GM12864 (cell line): ENCODE measurements around the gene NPC1L1.

ENCODE experiments used
- DNase-seq: peaks from one replicate; pipeline ENCODE4 v3.0.0-alpha.2; 2011; ENCODE audit warnings: low read depth
- H3K4me3 ChIP-seq: 2 replicates; pipeline ENCODE4 v1.5.1; 2011; ENCODE audit warnings: mild to moderate bottlenecking, low read depth, low read length, control low read depth
- TF ChIP-seq, protein P1 (sequence below): IDR thresholded peaks from 2 replicates; pipeline ENCODE4 v1.5.1; 2011; ENCODE audit warnings: low read depth, mild to moderate bottlenecking, moderate library complexity, low read length, control low read depth, inconsistent platforms; ENCODE audit errors: missing control alignments

The NPC1L1 gene

DNA sequence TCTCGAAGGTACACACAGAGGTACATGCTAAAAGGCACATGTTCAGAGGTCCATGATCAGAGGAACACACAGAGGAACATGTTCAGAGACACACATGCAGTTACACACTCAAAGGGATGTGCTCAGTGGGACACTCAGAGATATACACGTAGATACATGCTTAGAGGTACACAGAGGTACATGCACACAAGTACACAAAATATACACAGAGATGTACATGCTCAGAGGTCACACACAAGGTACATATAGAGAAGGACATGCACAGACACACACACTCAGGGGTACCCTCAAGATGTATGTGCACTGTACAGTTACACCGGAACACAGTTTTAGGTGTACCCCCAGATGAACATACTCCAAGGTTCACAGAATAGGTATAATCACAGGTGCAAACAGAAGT, 18.8 kb downstream of the NPC1L1 start:
- TF ChIP-seq, protein P1, sequence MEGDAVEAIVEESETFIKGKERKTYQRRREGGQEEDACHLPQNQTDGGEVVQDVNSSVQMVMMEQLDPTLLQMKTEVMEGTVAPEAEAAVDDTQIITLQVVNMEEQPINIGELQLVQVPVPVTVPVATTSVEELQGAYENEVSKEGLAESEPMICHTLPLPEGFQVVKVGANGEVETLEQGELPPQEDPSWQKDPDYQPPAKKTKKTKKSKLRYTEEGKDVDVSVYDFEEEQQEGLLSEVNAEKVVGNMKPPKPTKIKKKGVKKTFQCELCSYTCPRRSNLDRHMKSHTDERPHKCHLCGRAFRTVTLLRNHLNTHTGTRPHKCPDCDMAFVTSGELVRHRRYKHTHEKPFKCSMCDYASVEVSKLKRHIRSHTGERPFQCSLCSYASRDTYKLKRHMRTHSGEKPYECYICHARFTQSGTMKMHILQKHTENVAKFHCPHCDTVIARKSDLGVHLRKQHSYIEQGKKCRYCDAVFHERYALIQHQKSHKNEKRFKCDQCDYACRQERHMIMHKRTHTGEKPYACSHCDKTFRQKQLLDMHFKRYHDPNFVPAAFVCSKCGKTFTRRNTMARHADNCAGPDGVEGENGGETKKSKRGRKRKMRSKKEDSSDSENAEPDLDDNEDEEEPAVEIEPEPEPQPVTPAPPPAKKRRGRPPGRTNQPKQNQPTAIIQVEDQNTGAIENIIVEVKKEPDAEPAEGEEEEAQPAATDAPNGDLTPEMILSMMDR, result no peak
- no peak for DNase-seq
- H3K4me3 ChIP-seq, result no peak overlapping the region

DNA sequence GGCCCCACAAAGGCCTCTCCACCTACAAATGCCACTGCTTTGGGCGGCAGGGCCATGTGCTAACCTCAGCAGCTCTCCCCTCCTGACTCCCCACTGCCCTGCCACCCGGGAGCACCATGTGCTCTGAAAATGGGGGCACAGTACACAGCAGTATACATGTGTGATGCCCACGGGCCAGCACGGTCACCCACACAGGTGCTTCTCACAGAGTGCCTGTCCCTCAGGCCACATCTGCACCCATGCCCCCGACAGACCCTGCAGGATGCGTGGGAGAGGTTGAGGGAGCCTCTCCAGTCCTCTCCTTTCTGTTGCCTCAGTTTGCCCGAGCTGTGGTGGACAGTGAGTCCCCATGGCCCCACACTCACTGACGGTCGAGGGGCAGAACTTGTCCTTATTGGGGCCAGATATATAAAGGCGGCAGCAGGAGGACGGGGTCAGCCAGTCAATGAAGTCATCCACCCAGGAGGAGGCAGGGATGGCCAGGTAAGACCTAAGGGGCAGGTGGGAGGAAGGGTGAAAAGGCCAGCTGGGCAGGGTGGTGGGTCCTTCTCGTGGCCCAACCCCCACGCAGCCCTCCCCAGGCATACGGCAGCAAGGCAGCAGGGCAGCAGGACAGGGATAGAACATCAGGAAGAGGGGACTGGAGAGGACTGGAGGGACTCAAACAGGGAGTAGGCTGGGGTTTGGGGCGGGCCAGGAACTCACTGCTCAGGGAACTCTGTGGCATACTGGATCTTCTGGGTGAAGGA, 19.6 kb downstream of the NPC1L1 start:
- no peak overlapping the region for H3K4me3 ChIP-seq
- no peak for DNase-seq
- TF ChIP-seq, protein P1, result no peak

DNA sequence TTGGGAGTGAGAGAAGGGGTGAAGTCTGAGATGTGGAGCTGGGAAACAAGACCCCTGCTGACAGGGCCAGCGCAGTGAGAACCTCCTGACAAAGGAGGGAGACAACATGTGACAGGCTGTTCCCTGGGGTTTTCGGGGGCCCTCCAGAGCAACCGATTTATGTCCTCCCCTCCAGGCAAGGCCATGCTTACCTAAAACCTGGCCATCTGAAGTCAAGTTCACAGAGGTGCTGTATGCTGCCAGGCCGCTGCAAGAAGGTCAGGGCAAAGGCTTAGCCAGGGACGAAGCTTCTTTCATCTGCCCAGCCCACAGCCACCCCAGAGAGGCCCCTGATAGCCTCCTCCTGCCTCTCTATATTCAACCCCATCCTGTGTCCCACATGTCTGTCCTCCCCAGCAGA, 20.6 kb downstream of the NPC1L1 start:
- TF ChIP-seq, protein P1, result no peak
- no peak for DNase-seq
- H3K4me3 ChIP-seq, result no peak overlapping the region

DNA sequence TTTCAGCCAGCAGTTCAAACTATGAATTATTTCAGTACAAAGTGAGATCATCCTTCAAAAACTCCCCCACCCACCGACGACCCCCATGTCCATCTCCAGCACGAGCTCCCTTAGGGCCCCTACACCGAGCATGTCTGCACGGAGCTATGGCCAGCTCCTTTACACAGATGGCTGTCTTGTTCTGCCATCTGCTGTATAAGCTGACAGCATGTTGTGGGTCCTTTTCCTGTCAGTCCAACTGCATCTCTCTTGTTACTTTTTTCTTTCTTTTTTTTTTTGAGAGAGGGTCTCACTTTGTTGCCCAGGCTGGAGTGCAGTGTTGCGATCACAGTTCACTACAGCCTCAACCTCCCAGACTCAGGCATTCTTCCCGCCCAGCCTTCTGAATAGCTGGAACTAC, 21.6 kb downstream of the NPC1L1 start:
- H3K4me3 ChIP-seq, result no peak overlapping the region
- TF ChIP-seq, protein P1, result no peak
- DNase-seq, result no peak

DNA sequence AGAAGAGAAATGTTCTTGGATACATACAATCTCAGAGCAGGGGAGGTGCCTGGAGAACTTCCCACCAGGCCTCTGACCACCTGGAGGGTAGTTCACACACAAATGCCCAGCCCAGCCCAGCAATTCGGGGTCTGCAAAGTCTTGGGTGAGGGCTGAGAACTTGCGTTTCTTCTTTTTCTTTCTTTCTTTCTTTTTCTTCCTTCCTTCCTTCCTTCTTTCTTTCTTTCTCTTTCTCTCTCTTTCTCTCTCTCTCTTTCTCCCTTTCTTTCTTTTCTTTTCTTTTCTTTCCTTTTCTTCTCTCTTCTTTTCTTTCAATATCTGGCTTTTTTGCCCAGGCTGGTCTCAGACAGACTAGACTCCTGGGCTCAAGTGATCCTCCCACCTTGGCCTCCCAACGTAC, 22.4 kb downstream of the NPC1L1 start:
- no peak for DNase-seq
- H3K4me3 ChIP-seq, result no peak overlapping the region
- TF ChIP-seq, protein P1, result no peak

DNA sequence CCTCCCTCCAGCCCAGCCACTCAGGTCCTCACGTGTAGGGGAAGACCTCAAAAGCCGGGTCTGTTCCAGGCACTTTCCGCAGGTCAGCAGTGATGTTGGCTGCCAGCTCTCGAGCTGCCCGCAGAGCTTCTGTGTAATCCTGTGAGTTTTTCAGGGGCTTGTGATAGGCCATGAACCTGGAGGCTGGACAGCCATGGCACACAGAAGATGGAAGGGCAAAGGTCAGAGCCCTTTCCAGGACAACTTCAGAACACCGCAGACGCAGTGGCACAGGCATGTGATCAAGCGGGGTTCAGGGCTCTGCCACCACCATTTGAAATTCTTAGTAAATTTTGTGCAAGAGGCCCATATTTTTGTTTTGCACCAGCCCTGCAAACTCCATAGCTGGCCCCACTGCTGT, 24.0 kb downstream of the NPC1L1 start:
- H3K4me3 ChIP-seq, result no peak overlapping the region
- DNase-seq, result no peak
- TF ChIP-seq, protein P1, result no peak
